SKM-1 treated with dmso at 0.1 percent for 144 hours (cell line): ENCODE data around the gene ETF1.

Experiments
- DNase-seq: peaks from one replicate; lab custom pipeline; 2025; ENCODE audit not compliant: unreplicated experiment; lab: John Stamatoyannopoulos, UW

ETF1 gene

GRCh38 chr5:138542956-138543729 lies at the start of gene ETF1:
TSS of gene ETF1 (minus strand) at chr5:138543236. CDS start at chr5:138542918, 318 bp downstream.
- DNase-seq = peak; percentile 99

- no peak for DNase-seq
These were observed 45.2 kb upstream of the ETF1 start for GRCh38 chr5:138588013-138588788.

GRCh38 chr5:138585157-138585556 lies 42.1 kb upstream of the ETF1 start:
- DNase-seq = no peak

- no peak for DNase-seq
These were observed 41.1 kb upstream of the ETF1 start for GRCh38 chr5:138583984-138584637.

GRCh38 chr5:138582959-138583358 lies 39.9 kb upstream of the ETF1 start:
- no peak for DNase-seq

- DNase-seq = no peak
These were observed 37.7 kb upstream of the ETF1 start for GRCh38 chr5:138580777-138581176.

- DNase-seq = no peak
These were observed 37.0 kb upstream of the ETF1 start for GRCh38 chr5:138580001-138580400.

- no peak for DNase-seq
These were observed 36.5 kb upstream of the ETF1 start for GRCh38 chr5:138579517-138579863.

- no peak for DNase-seq
These were observed 34.4 kb upstream of the ETF1 start for GRCh38 chr5:138577452-138577851.

- peak; percentile 99 for DNase-seq
These were observed 32.4 kb upstream of the ETF1 start, which contains the start of gene HSPA9 for GRCh38 chr5:138575194-138576015. TSS of gene HSPA9 (minus strand) at chr5:138575401. CDS start at chr5:138575318, 83 bp downstream.

GRCh38 chr5:138574744-138575193 lies 31.7 kb upstream of the ETF1 start:
- peak; percentile 55 for DNase-seq

- no peak for DNase-seq
These were observed 31.1 kb upstream of the ETF1 start for GRCh38 chr5:138573949-138574670.

GRCh38 chr5:138573223-138573622 lies 30.2 kb upstream of the ETF1 start:
- DNase-seq = no peak

- no peak for DNase-seq
These were observed 27.8 kb upstream of the ETF1 start for GRCh38 chr5:138570871-138571270.

GRCh38 chr5:138569782-138570181 lies 26.7 kb upstream of the ETF1 start:
- no peak for DNase-seq

GRCh38 chr5:138568061-138568824 lies 25.2 kb upstream of the ETF1 start:
- no peak for DNase-seq

GRCh38 chr5:138566792-138567191 lies 23.8 kb upstream of the ETF1 start:
- DNase-seq = no peak

- DNase-seq = no peak
These were observed 22.2 kb upstream of the ETF1 start for GRCh38 chr5:138565100-138565821.

GRCh38 chr5:138564242-138564641 lies 21.2 kb upstream of the ETF1 start:
- DNase-seq = no peak
